HG03457 (cell line): ENCODE data around the gene NPRL2.

Source experiments
- ATAC-seq: cut with Tn5 transposase; IDR thresholded peaks from one replicate; pipeline ENCODE4 v1.9.1; 2021; ENCODE audit warnings: moderate number of reproducible peaks; ENCODE audit not compliant: unreplicated experiment

The NPRL2 gene

DNA sequence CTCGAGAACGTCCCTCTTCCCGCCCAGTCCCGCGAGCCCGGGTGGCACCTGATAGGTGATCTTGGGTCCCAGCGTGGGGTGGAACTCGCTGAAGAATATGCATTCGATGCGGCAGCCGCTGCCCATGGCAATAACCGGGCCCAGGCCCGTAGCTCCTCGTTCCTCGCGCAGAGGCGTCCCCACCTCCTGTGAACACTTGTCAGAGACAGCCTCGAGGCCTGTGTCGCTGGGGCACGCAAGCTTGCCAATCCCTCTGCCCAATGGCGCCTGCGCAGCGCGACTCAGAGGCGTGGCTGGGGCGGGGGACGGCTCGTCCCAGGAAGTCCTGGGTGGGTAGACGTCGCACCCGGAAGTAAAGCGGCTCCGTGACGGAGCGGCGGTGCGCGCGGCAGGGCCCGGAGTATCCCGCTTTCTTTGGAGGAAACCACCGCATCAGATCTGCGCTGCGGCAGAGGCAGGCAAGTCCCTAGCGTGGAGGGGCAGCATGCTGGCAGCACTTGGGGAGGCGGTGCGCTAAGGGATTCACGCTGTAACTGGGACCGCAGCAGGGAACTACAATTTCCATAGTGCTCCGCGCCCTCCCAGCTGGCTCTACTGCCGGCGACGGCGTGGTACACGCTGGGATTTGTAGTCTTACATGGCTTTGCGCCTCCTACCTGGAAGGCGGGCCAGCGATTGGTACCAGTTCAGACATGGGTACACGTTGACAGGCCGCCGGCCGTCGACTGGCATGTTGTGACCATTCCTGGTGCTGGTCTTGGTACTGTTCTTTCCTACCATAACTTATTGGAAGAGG is at the start of gene NPRL2, which contains the start of gene CYB561D2:
Gene NPRL2, minus strand, starts transcription at position 249 of the 796 bp plus-strand sequence. Its CDS starts 123 bp downstream, at position 126.
Gene CYB561D2, plus strand, starts transcription at position 336 of the 796 bp plus-strand sequence. CDS start 572 bp downstream, outside the sequence.
- ATAC-seq, result peak; percentile 68

DNA sequence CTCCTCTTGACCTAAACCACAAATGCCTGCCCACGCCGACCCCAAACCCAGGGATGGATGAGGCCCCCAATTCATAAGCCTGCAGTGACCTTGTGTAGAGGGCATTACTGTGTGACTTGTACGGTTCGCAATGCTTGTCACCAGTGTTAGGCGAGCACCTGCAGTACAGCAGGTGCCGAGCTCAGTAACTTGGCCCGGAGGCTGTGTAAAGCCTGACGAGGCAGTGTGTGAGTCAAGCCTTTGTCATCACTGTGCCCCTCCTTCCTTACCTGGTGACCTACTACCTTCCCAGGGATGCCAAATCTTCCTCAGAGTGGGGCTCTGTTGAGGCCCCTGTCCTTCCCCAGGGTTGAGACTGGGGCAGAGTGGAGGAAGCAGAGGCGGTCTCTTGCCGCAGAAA is 45.9 kb upstream of the NPRL2 start:
- no peak for ATAC-seq

DNA sequence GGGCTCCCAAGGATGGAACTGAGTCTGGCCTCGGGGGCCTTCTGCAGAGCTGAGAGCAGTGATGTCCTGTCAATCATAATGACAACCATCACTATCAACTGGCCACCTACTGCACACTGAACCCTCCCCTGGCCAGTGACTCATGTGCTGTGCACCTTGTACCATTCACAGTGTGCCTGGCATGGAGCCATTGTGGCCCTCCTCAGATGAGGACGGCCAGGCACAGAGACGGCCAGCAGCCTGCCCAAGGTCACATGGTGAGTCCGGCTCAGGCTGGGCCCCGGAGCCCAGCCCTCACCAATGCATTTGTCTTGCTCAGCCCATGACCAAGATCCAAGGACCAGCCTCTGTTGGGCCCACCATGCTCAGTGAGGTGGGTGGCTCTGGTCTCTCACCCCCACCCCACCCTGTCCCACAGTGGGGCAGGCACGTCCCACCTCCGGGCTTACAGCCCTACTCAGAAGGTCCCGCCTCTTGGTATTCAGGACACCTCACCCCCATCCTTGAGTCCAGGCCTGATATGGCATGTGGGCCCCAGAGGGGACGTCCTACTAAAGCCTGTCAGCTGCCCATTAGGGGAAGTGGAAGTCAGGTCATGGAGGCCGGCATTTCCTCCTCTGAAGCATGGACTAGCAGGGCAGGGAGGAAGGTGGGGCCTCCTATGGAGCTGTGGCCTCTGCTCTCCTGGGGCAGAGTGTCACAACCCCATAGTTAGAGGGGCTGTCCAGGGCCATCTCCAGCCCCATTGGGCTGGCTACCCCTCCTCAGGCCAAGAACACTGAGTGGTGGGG is 44.7 kb upstream of the NPRL2 start:
- no peak for ATAC-seq

DNA sequence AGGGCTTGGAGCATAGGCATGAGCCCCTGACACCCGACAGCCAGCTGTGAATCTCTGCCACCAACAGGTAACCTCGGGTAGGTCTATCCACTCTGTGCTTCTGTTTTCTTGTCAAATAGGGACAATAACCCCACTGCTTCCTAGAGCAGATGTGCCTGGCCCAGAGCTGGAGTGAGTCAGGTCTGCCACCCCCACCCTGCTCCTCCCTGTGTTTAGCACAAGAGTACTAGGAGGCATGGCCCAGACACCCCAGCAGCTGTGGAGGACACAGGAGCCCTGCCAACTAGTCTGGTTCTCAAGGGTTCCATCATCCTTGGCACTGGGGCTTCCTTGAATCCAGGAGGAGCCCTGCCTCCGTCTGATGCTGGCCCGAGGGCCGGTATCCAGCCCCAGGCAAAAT is 42.5 kb upstream of the NPRL2 start:
- ATAC-seq, result no peak

DNA sequence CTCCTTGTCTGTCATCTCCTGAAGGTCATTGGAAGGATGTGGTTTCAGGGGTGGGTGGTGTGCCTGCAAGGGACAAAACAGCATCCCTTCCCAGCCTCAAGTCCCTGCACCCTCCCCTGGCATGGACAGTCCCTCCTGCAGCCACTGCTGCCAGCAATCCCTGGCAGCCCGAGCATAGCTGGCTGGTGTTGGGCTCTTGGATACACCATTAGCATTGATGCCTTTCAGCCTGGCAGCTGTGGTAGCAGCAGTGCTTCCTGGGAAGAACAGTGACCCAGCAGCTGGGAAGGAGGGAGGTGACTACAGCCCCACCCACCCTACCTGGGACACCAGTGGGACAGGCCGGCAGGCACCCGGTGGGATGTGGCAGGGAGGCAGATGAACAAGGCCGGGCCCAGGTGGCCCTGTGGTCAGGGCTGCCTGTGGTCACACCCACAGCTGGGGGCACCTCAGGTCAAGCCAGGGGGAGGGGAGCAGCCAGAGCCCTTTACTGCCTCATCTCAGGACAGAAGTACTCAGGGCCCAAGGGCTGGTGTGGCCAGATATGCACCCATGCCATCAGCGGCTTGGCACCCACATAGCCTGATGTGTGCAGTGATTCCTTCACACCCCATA is 41.6 kb upstream of the NPRL2 start:
- ATAC-seq, result no peak

DNA sequence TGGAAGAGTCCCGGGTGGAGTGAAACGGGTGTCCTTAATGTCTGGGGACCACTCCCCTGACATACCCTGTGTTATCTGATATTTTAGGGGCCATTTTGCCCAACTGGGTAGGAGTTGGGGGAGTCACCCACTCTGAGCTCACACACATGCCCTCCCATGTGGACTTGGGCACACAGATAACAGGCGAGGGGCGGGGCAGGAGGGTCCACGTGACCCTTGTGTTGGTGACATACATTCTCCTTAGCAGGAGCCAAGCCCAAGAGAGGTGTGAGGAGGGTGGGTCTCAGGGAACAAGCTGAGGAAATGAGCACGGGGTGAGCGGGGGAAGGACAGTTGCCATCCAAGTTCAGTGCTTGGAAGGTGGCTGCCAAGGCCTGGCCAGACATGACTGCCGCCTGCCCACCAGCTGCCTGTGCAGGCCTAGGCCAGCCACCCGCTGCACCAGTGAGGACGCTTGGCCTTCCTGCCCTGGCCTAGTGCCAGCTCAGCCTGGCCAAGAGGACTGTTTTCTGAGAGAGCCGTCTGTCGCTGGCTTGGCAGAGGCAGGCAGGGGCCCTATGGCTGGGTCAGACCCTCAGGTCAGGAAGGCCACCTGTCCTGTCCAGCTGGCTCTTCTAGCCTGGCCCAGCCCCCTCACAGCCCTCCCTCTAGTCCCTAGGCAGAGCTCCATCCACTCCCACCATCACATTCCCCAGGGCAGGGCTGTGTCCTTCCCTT is 40.1 kb upstream of the NPRL2 start:
- no peak for ATAC-seq

DNA sequence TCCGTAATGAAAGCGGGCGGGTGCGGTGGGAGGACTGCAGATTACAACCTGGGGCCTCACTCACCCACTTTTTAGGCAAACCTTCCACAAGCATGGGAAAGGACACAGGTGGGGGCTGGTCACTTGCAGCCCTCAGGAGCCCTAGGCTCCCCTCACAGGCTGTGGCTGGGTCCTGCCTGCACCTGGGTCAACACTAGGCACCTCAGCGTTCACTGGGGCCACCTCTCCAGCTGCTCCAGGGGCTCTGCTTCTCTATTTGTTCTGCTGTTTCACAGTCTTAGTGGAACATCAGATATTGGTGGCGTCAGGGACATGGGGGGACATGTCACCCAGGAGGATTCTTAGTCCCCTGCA is 38.8 kb upstream of the NPRL2 start:
- ATAC-seq, result no peak

DNA sequence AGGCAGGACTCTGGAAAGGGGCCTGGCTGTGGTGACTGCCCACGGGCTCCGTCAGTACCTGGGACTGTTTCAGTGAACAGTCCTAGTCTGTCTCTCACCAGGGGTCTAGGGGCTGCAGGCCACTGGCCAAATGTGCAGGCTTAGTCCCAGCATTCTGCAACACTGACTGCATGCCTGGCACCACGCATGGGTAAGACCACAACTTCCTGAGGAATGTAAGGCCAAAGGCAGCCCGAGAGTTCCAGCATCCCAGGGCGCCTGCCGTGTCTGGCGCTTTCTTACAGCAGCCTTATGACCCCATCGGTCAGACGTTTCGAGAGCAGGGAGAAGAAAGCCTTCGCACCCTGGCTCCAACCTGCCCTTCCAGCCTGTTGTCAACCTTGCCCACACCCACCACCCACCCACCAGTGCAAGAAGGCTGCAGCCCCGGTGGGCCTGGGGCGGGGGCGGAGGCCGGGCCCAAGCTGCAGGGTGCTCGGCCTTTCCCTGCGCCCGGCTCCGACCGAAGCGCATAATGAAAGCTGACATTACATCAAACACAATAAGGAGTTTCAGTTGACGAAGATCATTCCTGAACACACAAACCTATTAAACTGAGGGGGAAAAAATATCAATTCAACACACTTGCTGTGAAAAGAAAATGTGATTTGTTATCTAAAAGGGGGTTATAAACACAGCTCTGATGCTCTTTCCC is 38.3 kb upstream of the NPRL2 start:
- ATAC-seq, result no peak

DNA sequence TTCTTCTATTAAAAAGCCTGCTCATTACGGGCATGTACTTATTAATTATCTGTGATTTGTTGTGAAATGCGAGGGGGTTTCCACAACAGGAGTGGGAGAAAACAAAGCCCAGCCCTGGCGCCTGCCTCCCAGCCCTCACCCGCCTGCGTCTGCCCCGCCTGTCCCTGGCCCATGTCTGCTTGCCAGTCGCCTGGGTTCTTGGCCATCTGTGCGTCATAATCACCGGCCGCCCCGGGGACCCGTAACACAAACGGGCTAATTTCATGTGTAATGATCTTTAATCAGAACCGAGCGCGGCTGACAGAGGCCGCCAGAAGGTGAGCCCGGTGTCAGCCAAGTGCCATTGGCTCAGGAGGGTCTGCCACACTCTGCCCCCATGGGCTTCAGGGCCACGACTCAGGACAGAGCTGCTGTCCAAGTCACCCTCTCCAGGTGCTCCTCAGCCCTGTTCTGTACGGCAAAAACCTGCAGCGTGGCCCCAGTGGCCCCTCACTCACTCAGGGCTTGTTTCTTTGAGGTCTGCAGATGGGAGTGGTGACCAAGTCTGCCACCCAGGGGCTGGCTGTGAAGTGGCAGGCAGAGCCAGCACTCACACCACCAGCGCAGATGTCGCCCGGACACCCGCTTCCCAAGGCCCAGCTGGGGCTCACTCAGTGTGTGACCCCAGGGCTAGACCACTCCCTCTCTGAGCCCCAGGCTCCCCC is 37.6 kb upstream of the NPRL2 start:
- ATAC-seq, result no peak

DNA sequence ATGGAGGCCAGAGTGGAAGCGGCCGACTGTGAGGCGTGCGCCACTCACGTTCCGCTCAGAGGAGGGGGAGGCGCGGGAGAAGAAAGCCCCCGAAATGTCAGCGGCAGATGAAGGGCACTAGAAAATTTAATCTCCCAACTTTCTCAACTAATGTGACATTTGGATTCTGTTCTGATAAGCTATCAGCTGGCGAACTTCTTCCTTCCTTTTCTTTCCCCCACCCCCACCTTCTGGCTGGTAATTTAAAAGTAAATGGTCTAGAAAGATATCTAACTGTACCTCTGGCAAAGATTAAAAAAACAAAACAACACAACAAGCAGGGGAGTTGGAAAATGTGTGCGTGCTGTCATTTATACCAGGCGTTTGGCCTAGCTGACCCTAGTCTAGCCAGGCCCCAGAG is 35.2 kb upstream of the NPRL2 start:
- ATAC-seq, result no peak

DNA sequence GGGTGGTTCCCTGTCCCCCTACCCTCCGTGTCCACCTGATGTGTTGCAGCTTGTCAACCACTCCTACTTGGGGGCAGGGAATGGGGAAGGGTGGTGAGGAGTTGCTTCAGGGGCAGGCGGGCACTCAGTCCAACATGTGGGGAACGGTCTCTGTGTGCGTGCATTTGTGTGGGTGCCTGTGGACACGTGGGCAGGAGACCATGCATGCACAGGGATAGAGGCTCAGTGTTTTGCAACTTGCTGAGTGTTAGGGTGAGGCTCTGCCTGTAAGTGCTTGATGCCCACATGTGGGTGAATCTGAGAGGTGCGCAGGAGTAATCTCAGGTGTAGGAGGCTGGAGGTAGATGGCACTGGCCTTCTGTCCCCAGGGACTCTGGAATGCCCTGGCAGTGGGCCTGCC is 33.2 kb upstream of the NPRL2 start:
- ATAC-seq, result no peak

DNA sequence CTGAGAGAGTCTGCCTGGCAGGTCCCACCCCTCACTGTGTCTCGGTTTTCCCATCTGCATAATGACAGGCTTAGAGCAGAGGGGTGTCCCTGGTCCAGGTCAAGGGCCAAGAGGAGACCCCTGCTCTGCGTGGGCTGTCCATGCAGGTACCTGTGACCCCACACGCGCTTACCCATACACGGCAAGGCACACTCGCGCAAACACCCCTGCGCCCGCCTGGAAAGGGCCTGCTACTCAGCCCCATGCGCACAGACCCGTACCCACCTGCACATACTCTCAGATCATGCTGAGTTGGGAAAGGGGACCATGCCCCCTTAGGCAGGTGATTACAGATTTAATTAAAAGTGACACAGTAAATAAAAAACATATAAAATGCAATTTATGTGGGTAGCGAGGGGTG is 32.1 kb upstream of the NPRL2 start:
- no peak for ATAC-seq

DNA sequence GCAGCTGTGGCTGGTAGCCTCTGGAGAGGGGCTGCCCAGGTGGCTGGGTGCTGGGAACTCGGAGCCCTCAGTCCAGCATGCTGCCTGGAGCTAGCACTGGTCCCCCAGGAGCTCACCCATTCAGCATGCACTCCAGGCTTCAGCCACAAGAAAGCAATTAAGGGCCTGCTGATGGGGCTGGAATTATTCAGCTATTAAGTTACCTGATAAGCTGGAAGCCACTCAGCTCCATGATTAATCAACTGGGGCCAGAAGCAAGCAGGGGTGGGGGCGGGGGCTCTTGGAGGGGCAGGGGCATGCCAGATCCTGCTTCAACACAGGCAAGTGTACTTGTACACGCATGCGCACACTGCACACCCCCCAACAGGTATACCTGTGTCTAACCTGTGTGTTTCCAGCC is 30.8 kb upstream of the NPRL2 start:
- ATAC-seq, result no peak

DNA sequence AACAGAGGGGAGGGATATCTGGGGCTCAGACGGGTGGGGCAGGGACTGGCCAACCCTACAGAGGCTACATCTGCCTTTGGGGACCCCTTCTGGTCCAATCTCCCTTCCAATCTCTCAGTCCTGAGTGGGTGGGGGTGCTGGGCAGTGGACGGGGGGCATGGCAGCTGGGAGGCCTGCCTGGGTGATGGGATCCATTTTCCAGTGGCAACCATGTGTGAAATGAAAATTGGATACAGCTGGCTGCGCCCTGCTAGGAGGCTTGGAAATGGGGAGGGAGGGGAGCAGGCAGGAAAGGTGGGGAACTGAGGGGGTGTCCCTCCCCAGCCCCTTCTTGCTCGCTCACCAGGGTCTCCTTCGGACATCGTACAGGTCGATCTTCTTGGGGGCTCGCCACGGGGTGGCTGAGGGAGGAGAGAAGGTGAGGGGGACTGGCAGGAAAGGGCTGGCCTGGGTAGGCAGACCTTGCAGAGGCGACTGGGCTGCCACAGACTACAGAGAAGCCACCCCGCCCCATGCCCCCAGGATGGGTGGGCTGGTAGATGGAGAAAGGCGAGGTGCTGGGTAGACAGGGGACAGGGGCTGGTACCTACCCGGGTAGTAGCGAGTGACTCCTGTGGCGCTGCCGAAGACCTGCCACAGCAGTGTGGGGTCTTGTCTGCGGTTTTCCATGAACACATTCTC is 30.0 kb upstream of the NPRL2 start:
- no peak for ATAC-seq

DNA sequence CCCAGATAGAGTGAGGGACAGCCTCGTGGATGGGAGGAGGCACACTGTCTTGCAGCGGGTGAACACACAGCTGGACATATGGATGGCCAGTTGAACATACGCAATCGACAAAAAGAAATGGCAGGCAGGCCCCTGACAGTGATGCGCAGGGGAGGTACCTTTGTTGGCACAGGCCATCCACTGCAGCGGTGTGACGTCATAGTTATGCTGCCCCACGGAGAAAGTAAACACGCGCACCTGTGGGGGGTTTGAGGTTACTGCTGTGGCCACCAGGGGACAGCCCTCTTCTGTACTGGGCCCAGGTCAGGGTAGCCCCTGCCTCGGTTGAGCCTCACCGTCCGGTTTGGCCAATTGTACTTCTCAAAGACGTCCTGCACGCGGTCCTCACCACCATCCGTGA is 28.2 kb upstream of the NPRL2 start:
- ATAC-seq, result no peak

DNA sequence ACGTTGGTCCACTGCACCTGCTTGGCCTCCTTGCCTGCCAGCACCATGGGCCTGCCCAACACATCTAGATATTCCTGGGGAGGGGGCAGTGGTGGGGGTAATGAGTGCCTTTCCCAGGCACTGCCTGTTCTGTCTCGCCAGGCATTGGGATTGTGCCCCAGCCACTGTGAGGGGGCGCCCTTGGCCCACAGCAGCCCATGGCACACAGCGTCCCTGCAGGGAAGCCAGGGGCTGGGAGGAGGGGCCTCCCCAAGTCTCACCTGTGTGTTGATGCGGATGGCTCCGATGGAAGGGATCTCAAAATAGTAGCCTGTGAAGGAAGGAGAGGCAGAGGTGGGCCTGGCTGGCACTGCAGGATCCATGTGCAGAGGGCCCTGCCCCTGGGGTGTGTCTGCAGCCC is 27.4 kb upstream of the NPRL2 start:
- ATAC-seq, result no peak

DNA sequence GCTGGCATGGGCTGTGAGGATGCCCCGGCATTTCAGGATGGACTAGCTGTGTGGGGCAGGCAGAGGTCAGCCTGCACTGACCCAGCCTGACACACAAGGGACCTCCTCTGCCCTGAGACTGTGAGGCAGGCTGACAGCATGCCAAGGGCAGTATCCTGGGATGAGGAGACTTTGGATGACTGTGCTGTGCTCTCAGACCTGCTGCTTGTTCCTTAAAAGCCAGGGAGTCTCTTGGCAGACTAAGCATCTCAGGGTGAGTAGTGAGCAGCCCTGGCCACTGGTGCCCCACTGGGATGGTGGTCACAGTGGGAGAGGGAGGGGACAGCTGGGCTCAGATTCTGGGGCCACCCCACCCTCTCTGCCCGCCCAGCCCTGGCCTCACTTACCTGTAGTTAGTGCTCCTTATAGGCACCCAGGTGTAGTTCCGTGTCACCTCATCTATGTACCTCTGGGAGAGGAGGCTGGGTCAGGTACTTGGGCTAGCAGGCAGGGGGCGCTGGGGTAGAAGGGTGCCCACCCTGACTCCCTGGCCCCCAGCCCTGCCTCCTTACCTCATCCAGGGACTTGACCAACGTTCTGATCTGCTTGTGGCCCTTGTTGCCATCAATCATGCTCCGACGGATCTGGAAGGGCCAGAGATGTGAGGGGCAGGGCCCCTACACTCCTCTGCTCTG is 24.8 kb upstream of the NPRL2 start:
- ATAC-seq, result no peak

DNA sequence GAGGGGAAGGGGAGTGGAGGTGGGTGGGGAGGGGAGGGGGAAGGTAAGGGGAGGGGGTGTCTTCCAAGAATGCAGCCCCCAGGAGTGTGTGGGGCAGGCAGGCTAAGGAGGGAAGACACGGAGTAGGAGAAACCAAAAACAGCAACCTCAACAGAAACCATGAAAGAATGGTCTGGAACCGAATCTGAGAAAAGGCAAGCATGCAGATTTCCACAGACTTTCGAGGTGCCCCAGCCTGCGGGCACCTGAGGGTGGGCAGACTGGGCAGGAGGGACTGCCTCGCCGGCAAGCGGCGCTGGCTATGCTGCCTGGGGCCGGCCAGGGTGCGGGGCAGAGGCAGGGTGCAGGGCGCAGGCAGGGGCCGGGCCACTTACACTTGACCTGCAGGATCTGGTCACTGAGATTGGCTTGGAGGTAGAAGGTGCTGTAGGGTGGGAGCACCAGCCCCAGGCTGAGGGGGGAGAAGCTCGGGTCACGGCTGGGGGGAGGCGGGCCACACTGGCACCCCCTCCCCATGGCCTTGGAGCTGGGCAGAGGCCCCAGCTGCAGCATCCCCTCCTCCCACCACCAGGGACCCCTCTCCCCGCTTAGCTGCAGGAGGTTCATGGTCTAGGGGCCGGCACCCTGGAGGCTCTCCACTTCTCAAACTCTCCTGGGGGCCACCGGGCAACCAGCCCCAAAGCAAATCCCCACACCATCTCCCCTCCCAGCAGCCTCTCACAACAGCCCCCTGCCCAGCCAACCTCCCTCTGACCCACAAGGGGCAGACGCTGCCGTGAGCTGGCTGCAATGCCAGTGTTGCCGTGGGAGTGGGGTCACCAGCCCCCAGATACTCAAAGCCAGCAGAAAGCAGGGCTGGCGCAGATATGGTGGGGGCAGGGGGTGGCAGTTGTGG is 24.0 kb upstream of the NPRL2 start:
- ATAC-seq, result no peak
